Right renal cortex interstitium (tissue), 3 donors: ENCODE measurements around the gene UBE2N. TPM values are rescaled to one million over a fixed set of nuclear protein-coding genes. Genes with fewer than 3 reads are reported as not detected.
"Not testable (repeated sequence)": the region's sequence is repeated elsewhere in the genome, so short reads cannot be mapped to it uniquely, and the experiment has no call there.

ENCODE experiments used
- DNase-seq, 3 donors: peaks; one replicate each; pipeline ENCODE4 v3.0.0-alpha.2; 2013; ENCODE audit warnings: low read depth in 3 of 3, low spot score in 2 of 3
- polyA plus RNA-seq, 3 donors: library from polyadenylated mRNA; unstranded; fragments of 120-200 nt; gene quantifications; one replicate each; pipeline ENCODE4 v1.2.1, GENCODE V29; 2013; ENCODE audit not compliant: insufficient read length in 3 of 3

Gene UBE2N
- polyA plus RNA-seq, 3 donors: 175 to 187 (median 176) TPM

- not testable (repeated sequence) for DNase-seq
Measured at GRCh38 chr12:93381976-93382437, 59.7 kb downstream of the UBE2N start.

GRCh38 chr12:93381161-93381975, 60.4 kb downstream of the UBE2N start:
- no peak for DNase-seq

- no peak for DNase-seq
Measured at GRCh38 chr12:93380480-93381121, 61.1 kb downstream of the UBE2N start.

GRCh38 chr12:93379981-93380361, 61.8 kb downstream of the UBE2N start:
- no peak for DNase-seq

DNA sequence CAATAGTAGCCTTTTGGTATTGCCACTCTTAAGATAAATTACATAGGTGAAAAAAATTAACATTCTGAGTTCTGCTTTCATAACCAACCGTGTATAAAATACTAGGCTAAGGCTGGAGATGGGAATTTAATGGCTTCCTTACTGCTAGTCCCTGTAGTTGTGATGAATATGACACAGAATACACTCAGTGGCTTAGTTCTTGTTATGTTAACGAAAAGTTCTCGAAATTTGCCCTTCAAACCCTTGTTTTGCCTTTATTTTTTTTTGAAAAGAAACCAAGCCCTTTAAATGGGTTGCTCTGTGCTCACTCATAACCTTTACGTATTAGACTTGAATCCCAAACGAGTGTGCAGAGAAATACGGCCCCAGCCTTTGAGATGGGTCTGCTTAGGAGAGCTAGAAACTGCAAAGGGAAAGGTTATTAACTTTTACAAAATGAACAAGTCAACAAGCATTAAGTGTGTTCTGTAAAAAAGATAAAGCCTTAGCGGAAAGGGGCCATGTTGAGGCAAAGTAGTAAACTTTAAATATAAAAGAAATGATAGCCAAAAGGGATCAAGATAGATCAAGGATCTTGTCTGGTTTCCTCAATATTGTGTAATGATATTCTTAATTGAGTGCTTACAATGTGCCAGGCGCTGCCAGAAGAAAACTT, 62.3 kb downstream of the UBE2N start:
- no peak for DNase-seq

DNA sequence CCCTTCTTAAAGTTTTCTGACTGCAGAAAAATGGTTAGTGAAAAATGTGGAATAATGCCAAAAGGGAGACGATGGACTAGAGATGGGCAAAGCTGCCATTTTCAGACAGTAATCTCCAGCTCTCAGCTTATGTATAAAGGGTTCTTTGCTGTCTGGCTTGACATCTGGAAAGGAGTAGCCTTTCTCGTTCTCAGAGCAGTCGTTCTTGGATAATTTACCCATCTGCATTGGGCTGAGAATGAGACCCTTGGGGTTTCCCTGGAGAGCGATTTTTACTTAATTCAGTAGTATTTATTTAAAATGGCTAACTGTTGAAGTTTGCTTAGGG, 62.8 kb downstream of the UBE2N start:
- no peak for DNase-seq

DNA sequence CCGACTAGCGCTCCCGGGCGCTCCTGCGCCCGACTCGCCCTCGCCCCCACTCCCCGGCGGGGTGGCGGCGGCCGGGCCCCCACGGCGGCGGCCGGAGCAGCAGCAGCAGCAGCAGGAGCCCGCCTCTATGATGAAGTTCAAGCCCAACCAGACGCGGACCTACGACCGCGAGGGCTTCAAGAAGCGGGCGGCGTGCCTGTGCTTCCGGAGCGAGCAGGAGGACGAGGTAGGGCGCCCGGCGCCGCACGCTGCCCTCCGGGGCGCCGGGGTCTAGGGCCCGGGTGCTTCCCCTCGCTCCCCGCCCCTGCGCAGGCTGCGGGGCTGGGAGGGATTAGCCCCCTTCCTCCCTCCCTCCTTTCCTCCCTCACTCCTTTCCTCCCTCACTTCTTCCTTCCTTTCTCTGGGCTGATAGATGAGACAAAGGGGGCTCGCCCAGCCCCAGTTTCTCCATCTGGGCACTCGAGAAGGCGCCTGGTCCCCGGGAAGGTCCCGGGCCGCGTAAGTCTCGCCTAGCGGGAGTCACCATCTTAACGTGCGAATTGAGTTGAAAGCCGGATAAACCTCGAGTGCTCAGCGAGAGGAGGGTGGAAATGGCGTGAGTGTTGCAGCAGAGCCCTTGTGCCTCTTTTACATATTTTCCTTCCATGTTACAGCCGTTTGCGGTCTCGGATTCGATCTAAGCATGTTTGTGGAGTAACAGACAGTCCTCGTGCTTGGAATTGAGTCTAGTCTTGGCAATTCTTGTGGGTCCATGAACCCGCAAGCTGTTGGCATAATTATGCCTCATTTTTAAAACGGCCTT, 63.4 kb downstream of the UBE2N start:
- not testable (repeated sequence) for DNase-seq

DNA sequence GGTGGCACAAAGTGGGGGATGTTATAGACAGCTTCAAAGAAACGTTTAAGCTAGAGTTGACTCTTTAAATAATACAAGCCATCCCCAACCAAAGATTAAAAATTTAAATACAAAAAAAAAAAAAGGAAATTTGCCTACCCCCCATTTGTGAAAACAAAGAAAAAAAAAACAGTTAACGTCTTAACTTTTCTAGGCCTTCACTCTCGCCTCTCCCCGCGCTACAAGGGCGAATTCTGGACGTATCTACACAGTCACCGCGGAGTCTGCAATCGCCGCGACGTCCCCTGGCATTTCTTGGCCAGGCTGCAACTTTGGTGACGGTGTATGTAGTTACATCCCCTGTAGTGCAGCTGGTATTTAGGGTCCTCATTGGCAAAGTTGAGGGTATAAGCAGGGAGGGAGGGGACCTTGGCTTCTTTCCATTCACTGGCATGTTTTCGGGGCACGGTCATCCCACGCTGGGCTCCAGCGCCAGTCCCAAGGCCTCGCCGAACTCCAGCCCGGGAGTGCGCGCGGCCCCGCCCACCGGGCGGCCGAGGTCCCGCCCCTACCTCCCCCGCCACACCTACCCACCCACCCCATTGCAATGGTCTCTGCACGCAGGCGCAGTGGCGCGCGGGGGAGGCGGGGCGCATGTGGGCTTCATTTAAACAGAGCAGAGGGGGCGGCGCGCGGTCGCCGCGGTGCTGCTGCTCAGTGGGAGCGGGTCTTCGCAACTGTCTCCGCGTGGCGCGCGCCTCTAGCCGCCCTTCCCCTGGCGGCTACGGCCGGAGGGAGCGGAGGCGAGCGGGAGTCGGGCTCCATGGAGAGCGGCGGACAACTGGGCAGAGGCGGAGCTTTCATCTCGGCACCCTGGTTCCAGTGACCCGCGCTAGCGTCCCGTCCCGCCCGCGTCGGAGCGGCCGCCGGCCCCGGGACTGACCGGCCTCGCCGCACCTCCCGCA, 64.2 kb downstream of the UBE2N start, which contains the start of gene NUDT4:
TSS of gene NUDT4 (plus strand) at position 674 of the 944 bp plus-strand sequence. CDS start 398 bp downstream, outside the sequence.
- peak; percentile 77 to 91 (median 89) for DNase-seq

DNA sequence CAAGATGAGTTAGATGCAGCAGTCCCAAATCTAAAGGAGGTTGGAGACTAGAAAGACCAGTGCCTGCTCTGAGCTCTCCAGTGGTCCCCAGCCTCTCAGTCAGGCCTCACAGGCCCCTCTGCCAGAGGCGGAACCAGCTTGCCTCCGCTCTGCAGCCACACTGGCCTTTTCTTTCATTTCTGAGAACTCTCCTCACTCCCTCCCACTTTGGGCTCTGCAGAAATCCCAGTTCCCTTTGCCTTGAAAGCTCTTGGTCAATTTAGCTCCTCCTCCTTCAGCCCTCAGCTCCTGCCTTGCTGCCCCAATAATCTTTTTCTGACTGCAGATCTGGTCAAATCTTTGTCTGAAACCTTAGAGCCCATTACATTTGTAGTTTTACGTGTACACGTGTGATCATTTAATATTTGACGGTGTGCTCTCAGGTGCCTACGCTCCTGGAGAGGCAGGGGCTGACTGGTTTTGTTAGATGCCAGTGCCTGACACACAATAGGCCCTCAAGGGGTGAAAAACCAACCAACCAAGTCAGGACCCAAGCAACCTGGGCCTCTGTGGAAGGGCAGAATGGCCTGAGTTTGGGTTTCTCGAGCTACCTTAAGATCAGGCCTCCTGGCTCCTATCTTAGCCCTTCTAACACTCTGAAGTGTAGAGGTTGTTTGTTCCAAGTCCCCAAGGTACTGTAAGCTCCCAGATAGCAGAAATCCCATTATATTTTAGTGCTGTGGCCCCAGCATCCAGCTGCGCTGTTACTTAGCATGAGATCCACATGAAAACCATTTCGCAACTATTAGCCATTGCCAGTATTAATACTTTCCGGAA, 65.1 kb downstream of the UBE2N start:
- DNase-seq: no peak

DNA sequence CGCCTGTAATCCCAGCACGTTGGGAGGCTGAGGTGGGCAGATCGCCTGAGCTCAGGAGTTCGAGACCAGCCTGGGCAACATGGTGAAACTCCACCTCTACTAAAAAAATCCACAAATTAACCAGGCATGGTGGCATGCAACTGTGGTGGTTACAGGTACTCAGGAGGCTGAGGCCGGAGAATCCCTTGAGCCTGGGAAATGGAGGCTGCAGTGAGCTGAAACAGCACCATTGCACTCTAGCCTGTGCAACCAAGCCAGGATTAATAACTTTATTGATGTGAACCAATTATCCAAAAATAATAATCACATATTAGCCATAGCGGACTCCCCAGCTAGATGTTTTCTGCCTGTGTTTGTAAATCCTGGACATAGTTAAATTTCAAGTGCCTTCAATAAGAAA, 65.8 kb downstream of the UBE2N start:
- DNase-seq: no peak

DNA sequence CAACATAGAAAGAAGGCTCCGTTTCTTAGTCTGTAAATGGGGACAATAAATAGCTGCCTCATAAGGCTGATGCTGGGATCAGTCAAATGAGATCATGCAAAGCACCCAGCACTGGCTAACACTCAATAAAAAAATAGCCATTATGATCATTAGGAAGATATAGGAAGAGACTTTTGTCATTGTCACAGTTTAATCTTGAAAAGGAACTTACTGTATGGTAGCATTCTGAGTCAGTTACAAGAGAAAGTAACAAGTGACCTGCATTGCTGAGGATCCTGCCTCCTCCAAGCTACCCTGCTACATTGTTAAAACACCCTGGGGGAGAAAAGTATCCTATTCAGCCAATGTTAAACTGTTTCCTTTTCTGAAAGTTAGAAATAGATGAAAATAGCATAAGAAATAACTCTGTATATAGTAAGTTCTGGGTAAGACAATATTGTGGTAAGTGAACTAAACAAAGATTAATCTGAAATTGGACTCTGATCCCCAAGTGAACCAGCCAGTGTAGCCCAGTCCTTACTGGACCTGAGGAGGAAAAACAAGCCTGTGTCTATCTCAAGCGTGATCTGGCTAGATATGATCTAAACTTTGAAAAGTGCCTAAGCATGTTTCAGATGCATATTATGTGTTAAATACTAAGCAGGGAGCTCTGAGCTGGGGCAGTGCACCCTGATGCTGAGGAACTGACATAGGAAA, 67.6 kb downstream of the UBE2N start:
- DNase-seq: no peak

DNA sequence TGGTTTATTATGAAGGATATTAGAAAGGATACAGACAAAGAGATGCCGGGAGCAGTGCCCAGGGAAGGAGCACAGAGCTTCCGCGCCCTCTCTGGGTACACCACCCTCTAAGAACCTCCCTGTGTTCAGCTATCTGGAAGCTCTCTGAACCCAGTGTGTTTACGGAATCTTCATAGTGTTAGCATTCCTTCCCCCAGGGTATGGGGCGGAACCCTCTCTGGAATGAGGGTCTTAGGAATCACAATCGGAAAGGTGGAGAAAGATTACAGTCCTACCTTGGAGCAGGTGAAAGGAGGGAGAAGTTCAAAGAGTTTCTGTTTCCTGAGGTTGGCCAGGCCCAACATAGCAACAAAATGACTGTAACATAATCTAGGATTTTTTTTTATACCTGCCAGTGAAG, 70.8 kb downstream of the UBE2N start:
- DNase-seq: no peak

- DNase-seq: no peak
Measured at GRCh38 chr12:93369505-93369904, 72.2 kb downstream of the UBE2N start.

GRCh38 chr12:93368766-93369165, 73.0 kb downstream of the UBE2N start:
- no peak for DNase-seq

DNA sequence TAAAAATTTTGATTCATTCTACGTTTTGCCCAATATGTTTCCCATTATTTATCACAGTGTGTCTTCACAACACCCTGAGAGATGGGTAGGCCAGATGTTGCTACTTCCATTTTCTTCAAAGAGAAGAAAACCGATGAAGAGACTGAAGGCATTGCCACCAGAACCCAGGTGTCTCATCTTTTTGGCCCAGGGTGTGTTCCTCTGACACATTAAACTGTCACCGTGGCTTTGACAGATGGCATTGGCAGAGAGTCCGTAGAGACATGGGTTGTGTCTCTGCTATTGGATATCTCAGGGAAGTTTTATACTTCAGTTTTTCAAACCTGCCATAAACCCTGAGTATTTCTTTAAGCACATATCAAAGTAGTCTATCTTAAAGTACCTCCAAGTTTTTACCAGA, 75.3 kb downstream of the UBE2N start:
- DNase-seq: no peak

DNA sequence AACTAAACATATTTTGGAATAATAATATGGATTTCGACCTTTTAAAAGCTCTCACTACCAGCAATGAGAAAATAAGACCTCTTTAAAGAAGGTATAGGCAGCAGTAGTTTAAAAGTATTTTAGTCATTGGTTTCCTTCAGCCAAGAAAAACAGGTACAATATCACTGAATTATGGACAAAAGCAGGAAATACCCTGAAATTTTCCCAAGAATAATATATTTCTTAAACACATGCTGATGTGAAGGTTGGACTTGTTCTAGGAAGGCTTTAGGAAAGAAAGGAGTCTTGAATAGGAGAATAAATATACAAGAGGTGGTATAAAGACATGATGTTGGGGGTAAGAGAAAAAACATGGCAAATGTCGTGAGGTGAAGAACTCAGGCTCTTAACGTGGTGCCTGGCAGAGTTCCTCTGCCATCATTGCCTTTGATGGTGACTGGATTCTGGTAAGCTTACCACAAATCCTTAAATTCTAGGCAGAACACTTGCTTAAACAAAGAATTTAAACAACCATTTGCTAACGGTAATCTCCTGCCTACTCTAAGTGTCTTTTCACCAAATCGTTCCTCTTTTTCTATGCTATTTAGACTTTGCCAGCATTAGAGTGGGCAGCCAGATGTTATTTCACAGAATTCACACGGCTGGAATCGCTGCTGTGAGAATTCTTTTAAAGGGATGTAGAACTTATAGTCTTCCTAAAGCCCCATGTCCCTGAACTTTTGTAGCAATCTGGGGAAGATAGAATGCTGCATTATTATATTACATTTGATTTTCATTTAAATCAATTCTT, 75.9 kb downstream of the UBE2N start:
- DNase-seq: no peak

DNA sequence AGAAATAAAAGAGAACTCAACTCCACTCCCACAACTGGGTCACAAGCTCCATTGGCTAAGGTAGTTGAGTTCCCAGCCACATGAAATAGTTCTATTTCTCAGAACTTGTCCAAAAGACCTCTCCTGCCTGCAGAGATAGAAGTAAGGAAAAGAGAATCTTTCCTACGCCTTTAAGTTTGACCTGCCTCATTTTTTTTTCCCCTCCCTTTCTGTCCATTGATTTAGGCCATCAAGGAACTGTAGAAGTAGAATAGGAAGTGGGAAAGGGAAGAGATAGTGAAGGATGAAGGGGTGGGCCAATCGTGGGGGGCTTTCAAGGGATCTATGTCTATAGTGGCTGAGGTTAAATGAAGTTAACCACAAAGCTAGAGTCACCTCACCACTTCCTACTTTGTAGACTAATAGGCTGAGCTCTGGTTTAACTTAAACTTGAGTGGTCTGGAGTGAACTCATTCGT, 77.9 kb downstream of the UBE2N start:
- no peak for DNase-seq
